B cell (primary cell): ENCODE measurements around the gene RALBP1. TPM values are rescaled to one million over a fixed set of nuclear protein-coding genes. Genes with fewer than 3 reads are reported as not detected.

Experiments
- ATAC-seq: fragments of 200-7000 bp; cut with Tn5 transposase; one replicate; pipeline ENCODE4 v1.10.0; 2021; ENCODE audit warnings: low read depth, mild to moderate bottlenecking, moderate number of reproducible peaks, moderate library complexity
- CTCF ChIA-PET: fragments of 350-600 bp; sonication (Branson Sonifier 250); formaldehyde crosslinking; loops from one replicate; lab custom pipeline; 2021; ENCODE audit warnings: antibody characterized with exemption, inconsistent platforms; lab: Charles Lee
- POLR2A ChIA-PET: fragments of 350-600 bp; sonication (Branson Sonifier 250); formaldehyde crosslinking; loops from one replicate; lab custom pipeline; 2021; ENCODE audit warnings: antibody characterized with exemption; lab: Charles Lee
- DNase-seq: peaks from one replicate; pipeline ENCODE4 v3.0.0; 2013
- H2AFZ ChIP-seq: 2 replicates; pipeline ENCODE4 v1.6.1; 2012; ENCODE audit warnings: mild to moderate bottlenecking, low read depth, low read length; ENCODE audit not compliant: insufficient read depth, poor library complexity, severe bottlenecking
- H3K27ac ChIP-seq, 2 donors: 1 replicate in 1 of 2; 2 replicates in 1 of 2; pipeline ENCODE4 v1.5.1; 2012 to 2013; ENCODE audit warnings: low read length in 2 of 2, mild to moderate bottlenecking in 2 of 2, moderate library complexity in 1 of 2
- H3K27me3 ChIP-seq, 4 experiments: fragments of 200-600 bp in 1 of 4; sonication (generic) in 1 of 4; replicated peaks in 1 of 4; 1 replicate in 2 of 4; 2 replicates in 2 of 4; pipeline versions ENCODE4 v1.6.1 to v1.7.0; 2013 to 2016; ENCODE audit warnings: low read length in 3 of 4, mild to moderate bottlenecking in 2 of 4, mixed read lengths in 1 of 4, moderate library complexity in 1 of 4; ENCODE audit not compliant: insufficient read depth in 4 of 4, control insufficient read depth in 3 of 4; ENCODE audit errors: control extremely low read depth in 1 of 4
- H3K36me3 ChIP-seq, 2 experiments: replicated peaks in 1 of 2; 1 replicate in 1 of 2; 2 replicates in 1 of 2; pipeline versions ENCODE4 v1.6.1 to v1.7.1; 2013; ENCODE audit warnings: low read length in 1 of 2; ENCODE audit not compliant: insufficient read depth in 2 of 2, control insufficient read depth in 1 of 2; ENCODE audit errors: control extremely low read depth in 1 of 2, extremely low read depth in 1 of 2
- H3K4me1 ChIP-seq, 2 donors: fragments of 200-600 bp in 1 of 2; sonication (generic) in 1 of 2; 1 replicate in 1 of 2; 2 replicates in 1 of 2; pipeline versions ENCODE4 v1.5.1 to v1.6.1; 2013 to 2017; ENCODE audit warnings: low read length in 2 of 2; ENCODE audit not compliant: control insufficient read depth in 2 of 2, insufficient read depth in 2 of 2
- H3K4me2 ChIP-seq: replicated peaks from 2 replicates; pipeline ENCODE3; 2012; ENCODE audit warnings: mild to moderate bottlenecking, low read depth, low read length; ENCODE audit not compliant: poor library complexity, severe bottlenecking
- H3K4me3 ChIP-seq, 5 experiments: fragments of 200-600 bp in 1 of 5; sonication (generic) in 1 of 5; 1 replicate in 3 of 5; 2 replicates in 2 of 5; pipeline versions ENCODE4 v1.5.1 to v1.7.0; 2011 to 2016; ENCODE audit warnings: low read length in 4 of 5, mild to moderate bottlenecking in 4 of 5, low read depth in 2 of 5, control low read depth in 1 of 5, moderate library complexity in 1 of 5; ENCODE audit not compliant: insufficient read depth in 1 of 5; ENCODE audit errors: control extremely low read depth in 1 of 5, extremely low read depth in 1 of 5
- H3K79me2 ChIP-seq: fragments of 200-600 bp; sonication (generic); one replicate; pipeline ENCODE4 v1.6.0; 2016; ENCODE audit warnings: low read length; ENCODE audit not compliant: control insufficient read depth, insufficient read depth
- H3K9ac ChIP-seq: fragments of 200-600 bp; sonication (generic); 2 replicates; pipeline ENCODE4 v1.6.1; 2017; ENCODE audit warnings: mild to moderate bottlenecking, low read length, moderate library complexity
- H3K9me3 ChIP-seq, 3 donors: one replicate each; pipeline versions ENCODE4 v1.6.1 to v1.7.1; 2013; ENCODE audit warnings: low read length in 2 of 3; ENCODE audit not compliant: control insufficient read depth in 2 of 3, insufficient read depth in 1 of 3; ENCODE audit errors: control extremely low read depth in 1 of 3
- H4K20me1 ChIP-seq: 2 replicates; pipeline ENCODE4 v1.6.0; 2012; ENCODE audit warnings: mild to moderate bottlenecking, low read length; ENCODE audit not compliant: insufficient read depth, control insufficient read depth, poor library complexity, severe bottlenecking
- H3K27ac Mint-ChIP-seq: one replicate; pipeline ENCODE4 v1.8.0; 2021; ENCODE audit warnings: mixed read lengths
- H3K27me3 Mint-ChIP-seq: one replicate; pipeline ENCODE4 v1.8.0; 2021; ENCODE audit warnings: mixed read lengths
- H3K4me1 Mint-ChIP-seq: one replicate; pipeline ENCODE4 v1.8.0; 2021; ENCODE audit warnings: mixed read lengths
- H3K4me3 Mint-ChIP-seq: one replicate; pipeline ENCODE4 v1.8.0; 2021; ENCODE audit warnings: mixed read lengths
- H3K9me3 Mint-ChIP-seq: one replicate; pipeline ENCODE4 v1.8.0; 2022; ENCODE audit warnings: mixed read lengths; ENCODE audit not compliant: insufficient read depth
- CTCF ChIP-seq: fragments of 200-600 bp; IDR thresholded peaks from one replicate; pipeline ENCODE4 v1.8.0; 2022; ENCODE audit warnings: antibody characterized with exemption, mild to moderate bottlenecking
- EZH2 ChIP-seq: IDR thresholded peaks from 2 replicates; pipeline ENCODE4 v1.6.1; 2012; ENCODE audit warnings: borderline replicate concordance, low read depth, mild to moderate bottlenecking, moderate library complexity, low read length; ENCODE audit not compliant: insufficient read depth, poor library complexity, severe bottlenecking
- WGBS: methylation state at CpG from one replicate; pipeline ENCODE4 v1.1.5; 2013; ENCODE audit warnings: missing lambda C conversion rate; ENCODE audit not compliant: insufficient coverage; 5-methylcytosine and 5-hydroxymethylcytosine counted together
- intact Hi-C: fragments of 100-400 bp; cut with micrococcal nuclease; formaldehyde crosslinking; loops from one replicate; pipeline ENCODE4 v1.10.0; 2022
- polyA plus RNA-seq: library from polyadenylated mRNA; depleted of rRNA; stranded (reverse); fragments of >200 nt; gene quantifications from 2 replicates; pipeline ENCODE4 v1.2.3, GENCODE V29; 2012
- total RNA-seq, 2 donors: library from RNA; stranded (reverse); fragments of 120-200 nt in 1 of 2; gene quantifications; 1 replicate in 1 of 2; 2 replicates in 1 of 2; pipeline versions ENCODE4 v1.2.3 to v1.2.4, GENCODE V29; 2013 to 2022

Gene RALBP1
- total and polyA plus RNA-seq, 2 donors (not counting 1 experiment from before 2014, with no cell fraction given) = 14.9 to 38.0 TPM

GRCh38 chr18:9537677-9538076, 62.4 kb downstream of the RALBP1 start:
- no peak overlapping the region for H3K4me2 ChIP-seq
- H3K27me3 ChIP-seq = no peaks in the 10 kb centered on the region
- H3K4me3 Mint-ChIP-seq = no peak overlapping the region
- H4K20me1 ChIP-seq = no peaks in the 10 kb centered on the region
- H3K4me1 Mint-ChIP-seq = no peaks in the 10 kb centered on the region
- no peaks in the 10 kb centered on the region for H3K9me3 Mint-ChIP-seq
- no peak for ATAC-seq
- ChIA-PET CTCF (no interaction called here), POLR2A (interaction anchor here (0.6 kb wide), 1 partner anchor 61 kb away, joined by 11 read pairs; no protein-coding TSS in a partner anchor)
- H3K27ac Mint-ChIP-seq = no peak overlapping the region
- H3K9me3 ChIP-seq = no peaks in the 10 kb centered on the region
- no peak overlapping the region for H3K27ac ChIP-seq
- H3K36me3 ChIP-seq = peaks cover 4 to 56% of the 10 kb centered on the region in 2 experiments
- H3K79me2 ChIP-seq = no peaks in the 10 kb centered on the region
- no peaks in the 10 kb centered on the region for H3K27me3 Mint-ChIP-seq
- no peak overlapping the region for H3K9ac ChIP-seq
- TF ChIP-seq EZH2 (no peak), CTCF (no peak)
- intact Hi-C loops = no loop called here
- DNase-seq = no peak
- 97% methylated on average over 6 of the region's 6 CpGs for WGBS
- no peaks in the 10 kb centered on the region for H3K4me1 ChIP-seq
- H3K4me3 ChIP-seq = no peak overlapping the region
- no peak overlapping the region for H2AFZ ChIP-seq

DNA sequence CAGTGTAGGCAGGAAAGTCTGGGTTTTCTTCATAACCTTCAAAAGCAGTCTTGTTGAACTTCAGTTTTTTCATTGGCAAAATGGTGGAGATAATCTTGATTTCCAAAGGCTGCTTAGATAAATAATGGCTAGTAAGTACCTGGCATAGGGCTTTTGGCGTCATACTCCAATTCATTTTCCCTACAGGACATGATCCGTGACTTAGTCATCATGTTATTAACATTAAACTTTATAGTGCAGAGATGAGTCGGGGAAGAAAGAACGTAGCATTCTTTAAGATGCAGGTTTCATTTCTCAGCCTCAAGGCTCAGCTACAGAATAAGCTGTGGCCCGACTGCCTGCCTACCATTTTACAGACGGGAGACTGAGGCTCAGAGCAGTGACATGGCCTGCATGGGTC, 64.0 kb downstream of the RALBP1 start:
- no peaks in the 10 kb centered on the region for H3K79me2 ChIP-seq
- no peaks in the 10 kb centered on the region for H3K27me3 Mint-ChIP-seq
- DNase-seq (no peak), ATAC-seq (no peak)
- H3K27ac Mint-ChIP-seq = no peak overlapping the region
- no peak overlapping the region for H3K4me3 ChIP-seq
- no peak overlapping the region for H3K4me2 ChIP-seq
- POLR2A ChIA-PET = no interaction called here
- no peak overlapping the region for H3K27ac ChIP-seq
- H3K4me3 Mint-ChIP-seq = no peak overlapping the region
- no peaks in the 10 kb centered on the region for H3K4me1 ChIP-seq
- H4K20me1 ChIP-seq = no peaks in the 10 kb centered on the region
- intact Hi-C loops = no loop called here
- H2AFZ ChIP-seq = no peak overlapping the region
- H3K4me1 Mint-ChIP-seq = no peaks in the 10 kb centered on the region
- no peak overlapping the region for H3K9ac ChIP-seq
- H3K27me3 ChIP-seq = no peaks in the 10 kb centered on the region
- peaks cover 2 to 40% of the 10 kb centered on the region in 2 experiments for H3K36me3 ChIP-seq
- CTCF ChIA-PET = no interaction called here
- H3K9me3 ChIP-seq = no peaks in the 10 kb centered on the region
- H3K9me3 Mint-ChIP-seq = no peaks in the 10 kb centered on the region
- 98% methylated on average over 4 of the region's 6 CpGs for WGBS
- TF ChIP-seq CTCF (no peak), EZH2 (no peak)
